ENCODE data around the gene FAM156A. TPM values are rescaled to one million over a fixed set of nuclear protein-coding genes. Genes with fewer than 3 reads are reported as not detected.
"Not testable (repeated sequence)": the region's sequence is repeated elsewhere in the genome, so short reads cannot be mapped to it uniquely, and the experiment has no call there.

FAM156A gene
- total RNA-seq, 1 experiment from 2014 or later: 34.2 TPM

DNA sequence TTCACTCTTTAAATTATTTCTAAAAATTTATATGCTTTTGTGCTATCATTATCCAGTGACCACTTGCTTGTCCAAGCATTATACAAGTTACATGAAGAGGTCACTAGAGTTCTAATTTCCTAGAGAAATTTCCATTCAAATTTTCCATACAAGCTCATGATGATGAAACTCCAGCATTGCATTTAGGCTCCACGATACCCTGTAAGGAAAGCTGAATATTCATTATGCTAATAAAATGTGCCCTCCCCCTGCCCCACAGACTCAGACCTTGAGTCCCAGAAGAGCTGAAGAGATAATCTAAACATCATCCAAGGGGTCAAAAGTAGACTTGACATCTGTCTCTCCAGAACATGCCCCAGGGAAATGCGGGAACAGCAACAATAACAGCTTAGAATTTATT is 19.6 kb upstream of the FAM156A start:
- BruUV-seq (replicated peaks): no TSS peak
- Histone ChIP-seq H3K9me2 (ENCODE audit: insufficient read depth) (no peaks in the 10 kb centered on the region), H3F3A (ENCODE audit: insufficient read depth, low read depth) (no peaks in the 10 kb centered on the region), H3K4me3 (no peak overlapping the region), H3K27me3 (ENCODE audit: insufficient read depth, low read depth) (no peaks in the 10 kb centered on the region), H3K4me2 (no peak overlapping the region), H3K4me1 (replicated peaks; ENCODE audit: insufficient read depth) (no peaks in the 10 kb centered on the region), H4K20me1 (ENCODE audit: insufficient read depth) (no peaks in the 10 kb centered on the region), H3K79me2 (ENCODE audit: low read depth) (no peaks in the 10 kb centered on the region), H2AFZ (no peak overlapping the region), H3K27ac (no peak overlapping the region), H3K36me3 (ENCODE audit: low read depth) (no peaks in the 10 kb centered on the region), H3K9me3 (ENCODE audit: insufficient read depth, low read depth) (no peaks in the 10 kb centered on the region)
- no peak for DNase-seq
- TF ChIP-seq EZH2 (IDR thresholded peaks at IDR 0.05; ENCODE audit: low read depth): no peak
- TF ChIP-seq, protein P1, sequence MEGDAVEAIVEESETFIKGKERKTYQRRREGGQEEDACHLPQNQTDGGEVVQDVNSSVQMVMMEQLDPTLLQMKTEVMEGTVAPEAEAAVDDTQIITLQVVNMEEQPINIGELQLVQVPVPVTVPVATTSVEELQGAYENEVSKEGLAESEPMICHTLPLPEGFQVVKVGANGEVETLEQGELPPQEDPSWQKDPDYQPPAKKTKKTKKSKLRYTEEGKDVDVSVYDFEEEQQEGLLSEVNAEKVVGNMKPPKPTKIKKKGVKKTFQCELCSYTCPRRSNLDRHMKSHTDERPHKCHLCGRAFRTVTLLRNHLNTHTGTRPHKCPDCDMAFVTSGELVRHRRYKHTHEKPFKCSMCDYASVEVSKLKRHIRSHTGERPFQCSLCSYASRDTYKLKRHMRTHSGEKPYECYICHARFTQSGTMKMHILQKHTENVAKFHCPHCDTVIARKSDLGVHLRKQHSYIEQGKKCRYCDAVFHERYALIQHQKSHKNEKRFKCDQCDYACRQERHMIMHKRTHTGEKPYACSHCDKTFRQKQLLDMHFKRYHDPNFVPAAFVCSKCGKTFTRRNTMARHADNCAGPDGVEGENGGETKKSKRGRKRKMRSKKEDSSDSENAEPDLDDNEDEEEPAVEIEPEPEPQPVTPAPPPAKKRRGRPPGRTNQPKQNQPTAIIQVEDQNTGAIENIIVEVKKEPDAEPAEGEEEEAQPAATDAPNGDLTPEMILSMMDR (conservative IDR thresholded peaks at IDR 0.05): no peak
- ChIA-PET POLR2A (ENCODE audit: unreplicated experiment) (interaction anchor here (0.8 kb wide), 1 partner anchor 18 kb away, joined by 5 read pairs; no protein-coding TSS in a partner anchor), CTCF (no interaction called here)
- intact Hi-C loops (cut with micrococcal nuclease; ENCODE audit: unreplicated experiment): no loop called here

DNA sequence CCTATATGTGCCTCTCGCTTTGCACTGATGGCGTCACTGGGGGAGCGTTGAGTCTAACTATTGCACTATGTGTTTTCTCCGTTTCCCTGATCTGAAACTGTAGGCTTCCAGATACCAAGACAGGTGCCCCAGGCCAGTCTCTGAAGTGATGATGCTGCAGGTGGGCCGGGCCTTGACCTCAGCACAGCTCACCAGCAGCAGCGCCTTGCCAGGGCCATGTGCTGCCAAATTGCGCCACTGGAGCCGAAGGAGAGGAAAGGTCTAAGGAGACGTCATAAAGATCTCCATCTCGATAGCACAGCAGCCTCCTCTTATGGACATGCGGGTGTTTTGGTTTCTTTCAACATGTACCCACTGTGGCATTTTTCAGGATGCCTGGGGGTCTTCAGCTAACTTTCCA is 17.3 kb upstream of the FAM156A start:
- BruUV-seq (replicated peaks); H3K4me3 ChIP-seq; H3K36me3 ChIP-seq (ENCODE audit: low read depth); H3K9me2 ChIP-seq (ENCODE audit: insufficient read depth); intact Hi-C loops (cut with micrococcal nuclease; ENCODE audit: unreplicated experiment); POLR2A ChIA-PET (ENCODE audit: unreplicated experiment); DNase-seq; H3K27ac ChIP-seq; H3K79me2 ChIP-seq (ENCODE audit: low read depth); H3K4me2 ChIP-seq; CTCF ChIA-PET; H3F3A ChIP-seq (ENCODE audit: insufficient read depth, low read depth); H2AFZ ChIP-seq; H4K20me1 ChIP-seq (ENCODE audit: insufficient read depth); H3K27me3 ChIP-seq (ENCODE audit: insufficient read depth, low read depth); H3K4me1 ChIP-seq (replicated peaks; ENCODE audit: insufficient read depth); H3K9me3 ChIP-seq (ENCODE audit: insufficient read depth, low read depth): not testable (repeated sequence)

DNA sequence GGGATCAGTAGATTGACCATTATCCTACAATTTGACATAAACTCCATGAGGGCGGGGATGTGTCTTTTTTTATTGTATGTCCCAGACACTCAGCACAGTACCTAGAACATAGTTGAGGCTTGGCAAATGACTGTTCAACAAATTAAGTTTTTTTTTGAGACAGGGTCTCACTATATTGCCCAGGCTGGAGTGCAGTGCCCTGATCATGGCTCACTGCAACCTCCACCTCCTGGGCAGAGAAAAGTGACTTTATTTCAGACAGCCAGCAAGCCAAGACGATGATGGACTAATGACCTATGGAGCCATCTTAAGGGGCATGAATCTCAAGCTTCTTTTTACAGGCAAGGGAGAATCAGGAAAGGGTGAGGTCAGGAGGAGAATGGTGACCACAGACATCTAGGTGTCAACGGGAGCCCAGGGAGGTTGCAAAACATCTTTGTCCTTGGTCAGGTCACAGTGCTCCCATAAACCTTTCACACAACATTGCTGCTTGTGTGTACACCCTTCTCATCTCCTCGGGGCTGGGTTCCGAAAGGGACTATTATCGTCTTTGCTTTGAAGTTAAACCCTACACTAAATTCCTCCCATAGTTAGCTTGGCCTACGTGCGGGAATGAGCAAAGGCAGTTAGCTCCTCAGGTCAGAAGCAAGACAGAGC is 16.1 kb upstream of the FAM156A start:
- H3K27me3 ChIP-seq (ENCODE audit: insufficient read depth, low read depth); H3K4me3 ChIP-seq; H2AFZ ChIP-seq; H3K4me2 ChIP-seq; DNase-seq; H3K36me3 ChIP-seq (ENCODE audit: low read depth); intact Hi-C loops (cut with micrococcal nuclease; ENCODE audit: unreplicated experiment); BruUV-seq (replicated peaks); H3F3A ChIP-seq (ENCODE audit: insufficient read depth, low read depth); H3K4me1 ChIP-seq (replicated peaks; ENCODE audit: insufficient read depth); H4K20me1 ChIP-seq (ENCODE audit: insufficient read depth); H3K9me2 ChIP-seq (ENCODE audit: insufficient read depth); H3K9me3 ChIP-seq (ENCODE audit: insufficient read depth, low read depth); CTCF ChIA-PET; H3K27ac ChIP-seq; H3K79me2 ChIP-seq (ENCODE audit: low read depth): not testable (repeated sequence)
- POLR2A ChIA-PET (ENCODE audit: unreplicated experiment): interaction anchor here (0.8 kb wide), 1 partner anchor 519 kb away, joined by 6 read pairs; no protein-coding TSS in a partner anchor

DNA sequence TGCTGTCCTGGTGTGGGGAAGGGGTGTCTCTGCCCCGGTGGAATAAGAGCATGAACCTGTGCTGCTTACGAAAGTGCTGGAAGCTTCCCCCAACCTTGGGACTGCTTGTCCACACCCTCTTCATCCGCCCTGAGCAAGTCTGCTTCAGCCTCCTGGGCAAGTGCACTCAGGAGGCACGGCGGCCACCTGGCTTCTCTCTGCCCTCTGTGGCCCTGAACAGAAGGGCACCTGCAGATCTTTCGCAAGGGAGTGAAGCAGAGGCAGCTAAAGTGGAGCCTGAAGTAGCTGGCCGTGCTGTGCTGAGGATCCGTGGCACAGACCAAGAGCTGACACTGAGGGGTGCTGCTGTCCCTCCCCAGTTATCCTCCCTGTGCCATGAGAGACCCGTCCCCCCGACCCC is 9.6 kb upstream of the FAM156A start:
- DNase-seq; H3K9me3 ChIP-seq (ENCODE audit: insufficient read depth, low read depth); H3K79me2 ChIP-seq (ENCODE audit: low read depth); H3K4me1 ChIP-seq (replicated peaks; ENCODE audit: insufficient read depth); H3K9me2 ChIP-seq (ENCODE audit: insufficient read depth); H3K36me3 ChIP-seq (ENCODE audit: low read depth); H3K4me3 ChIP-seq; POLR2A ChIA-PET (ENCODE audit: unreplicated experiment); H4K20me1 ChIP-seq (ENCODE audit: insufficient read depth); intact Hi-C loops (cut with micrococcal nuclease; ENCODE audit: unreplicated experiment); H2AFZ ChIP-seq; H3K27me3 ChIP-seq (ENCODE audit: insufficient read depth, low read depth); CTCF ChIA-PET; H3K4me2 ChIP-seq; H3F3A ChIP-seq (ENCODE audit: insufficient read depth, low read depth); BruUV-seq (replicated peaks); H3K27ac ChIP-seq: not testable (repeated sequence)

DNA sequence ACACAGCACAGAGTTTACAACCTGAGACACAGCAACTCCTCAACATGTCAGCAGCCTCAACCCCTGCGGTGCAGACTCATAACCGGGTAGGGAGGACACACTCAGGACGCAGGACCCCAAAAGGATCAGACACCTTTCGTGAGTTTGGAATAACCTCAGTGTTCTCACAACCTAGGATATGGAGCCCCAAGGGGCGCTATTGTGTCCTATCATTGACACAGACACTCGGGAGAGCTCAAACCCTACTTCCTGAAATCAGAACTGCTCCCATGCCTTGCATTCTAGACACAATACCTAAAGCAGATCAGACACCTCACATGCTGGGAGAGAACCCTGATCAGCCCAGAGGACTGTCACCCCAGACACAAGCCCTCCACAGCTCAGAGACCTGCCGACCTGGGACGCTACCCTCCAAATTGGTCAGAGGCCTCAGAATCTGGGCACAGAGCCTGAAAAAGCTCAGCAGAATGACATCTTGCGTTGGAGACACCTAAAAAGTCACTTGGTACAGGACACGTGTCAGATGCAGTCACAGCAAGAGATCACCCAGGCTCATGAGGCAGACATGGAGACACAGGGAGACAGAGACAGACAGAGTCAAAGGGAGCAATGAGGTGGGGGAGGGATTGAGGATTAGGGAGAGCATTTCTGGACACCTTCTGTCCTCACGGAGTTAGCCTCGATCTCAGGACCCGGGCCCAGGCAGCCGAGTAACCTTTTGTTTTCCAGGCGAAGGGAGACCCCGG is 8.8 kb upstream of the FAM156A start:
- H2AFZ ChIP-seq; H3K4me1 ChIP-seq (replicated peaks; ENCODE audit: insufficient read depth); H3K9me2 ChIP-seq (ENCODE audit: insufficient read depth); H3K27ac ChIP-seq; H3K36me3 ChIP-seq (ENCODE audit: low read depth); DNase-seq; H3K4me2 ChIP-seq; H4K20me1 ChIP-seq (ENCODE audit: insufficient read depth); BruUV-seq (replicated peaks); H3F3A ChIP-seq (ENCODE audit: insufficient read depth, low read depth); intact Hi-C loops (cut with micrococcal nuclease; ENCODE audit: unreplicated experiment); POLR2A ChIA-PET (ENCODE audit: unreplicated experiment); H3K79me2 ChIP-seq (ENCODE audit: low read depth); CTCF ChIA-PET; H3K27me3 ChIP-seq (ENCODE audit: insufficient read depth, low read depth); H3K4me3 ChIP-seq; H3K9me3 ChIP-seq (ENCODE audit: insufficient read depth, low read depth): not testable (repeated sequence)

DNA sequence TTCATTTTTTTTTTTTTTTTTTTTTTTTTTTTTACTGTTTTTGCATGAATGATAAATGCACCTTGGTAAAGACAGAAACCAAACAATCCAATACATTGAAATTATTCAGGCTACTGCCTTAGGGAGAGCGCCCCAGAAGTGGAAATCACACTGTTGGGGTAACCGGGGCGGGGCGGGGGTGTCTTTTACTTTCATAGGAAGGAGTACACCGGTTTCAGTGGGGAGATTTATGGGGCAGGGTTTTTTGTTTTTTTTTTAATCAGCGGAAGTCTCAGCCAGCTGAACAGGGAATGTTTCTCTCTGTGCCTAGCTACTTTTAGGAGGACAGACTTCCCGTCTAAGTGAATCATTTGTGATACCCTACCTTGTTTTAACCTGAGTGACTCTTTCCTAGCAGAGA is 643 bp upstream of the FAM156A start:
- H3K79me2 ChIP-seq (ENCODE audit: low read depth); H3K27ac ChIP-seq; H3F3A ChIP-seq (ENCODE audit: insufficient read depth, low read depth); intact Hi-C loops (cut with micrococcal nuclease; ENCODE audit: unreplicated experiment); H2AFZ ChIP-seq; H3K9me3 ChIP-seq (ENCODE audit: insufficient read depth, low read depth); H3K36me3 ChIP-seq (ENCODE audit: low read depth); BruUV-seq (replicated peaks); H3K4me1 ChIP-seq (replicated peaks; ENCODE audit: insufficient read depth); CTCF ChIA-PET; H3K27me3 ChIP-seq (ENCODE audit: insufficient read depth, low read depth); H4K20me1 ChIP-seq (ENCODE audit: insufficient read depth); POLR2A ChIA-PET (ENCODE audit: unreplicated experiment); H3K4me2 ChIP-seq; H3K9me2 ChIP-seq (ENCODE audit: insufficient read depth); H3K4me3 ChIP-seq; DNase-seq: not testable (repeated sequence)
